CD4-positive, alpha-beta T cell treated with Interleukin-21 for 1 hour (primary cell): ENCODE measurements around the gene ARHGEF37.
"Not testable (repeated sequence)": the region's sequence is repeated elsewhere in the genome, so short reads cannot be mapped to it uniquely, and the experiment has no call there.

Experiments
- DNase-seq: peaks from one replicate; pipeline ENCODE4 v3.0.0-alpha.2; 2020

The ARHGEF37 gene

GRCh38 chr5:149652697-149653096 is 71.4 kb downstream of the ARHGEF37 start:
- DNase-seq, result no peak

DNA sequence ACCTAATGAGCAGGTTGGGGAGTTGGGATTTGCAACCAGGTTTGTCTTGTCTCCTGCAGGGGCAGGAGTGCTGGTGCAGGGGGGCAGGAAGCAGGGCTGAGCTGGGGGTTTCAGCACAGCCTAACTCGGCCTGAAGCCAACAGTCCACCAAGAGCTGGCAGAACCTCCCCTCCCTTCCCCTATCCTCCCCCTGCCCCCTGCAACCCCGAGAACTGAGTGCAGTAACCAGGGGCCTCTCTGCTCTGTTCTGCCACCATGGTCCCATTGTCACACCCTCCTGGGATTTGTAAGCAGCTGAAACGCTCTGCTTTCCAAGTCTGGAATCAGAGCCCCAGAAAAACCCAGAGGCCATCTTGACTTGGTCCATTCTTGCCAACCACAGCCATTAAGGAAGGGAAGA is 72.9 kb downstream of the ARHGEF37 start:
- no peak for DNase-seq

GRCh38 chr5:149654883-149655505 is 73.7 kb downstream of the ARHGEF37 start:
- DNase-seq, result no peak

- no peak for DNase-seq
Observed at GRCh38 chr5:149656576-149657182, 75.4 kb downstream of the ARHGEF37 start.

DNA sequence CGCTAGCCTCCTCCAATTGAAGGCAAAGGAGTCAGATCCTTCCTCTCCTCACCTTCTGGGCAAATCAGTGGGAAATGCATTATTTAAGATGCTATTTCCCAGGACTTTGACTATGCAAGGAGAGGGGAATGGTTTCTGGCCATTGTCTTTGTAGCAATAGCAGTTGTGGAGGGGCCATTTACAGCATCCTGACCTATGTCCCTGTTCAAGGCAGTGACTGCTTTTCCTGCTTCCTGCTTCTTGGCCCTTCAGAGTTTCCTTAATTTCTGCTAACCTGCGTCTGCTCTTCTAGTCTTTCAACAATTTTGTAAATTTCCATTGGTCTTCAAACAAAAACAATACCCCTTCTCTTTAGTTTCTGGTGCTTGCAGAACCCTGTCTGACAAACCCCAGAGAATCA is 76.0 kb downstream of the ARHGEF37 start:
- no peak for DNase-seq

GRCh38 chr5:149658299-149658698 is 77.0 kb downstream of the ARHGEF37 start:
- no peak for DNase-seq

GRCh38 chr5:149664083-149664482 is 82.8 kb downstream of the ARHGEF37 start:
- DNase-seq, result no peak

DNA sequence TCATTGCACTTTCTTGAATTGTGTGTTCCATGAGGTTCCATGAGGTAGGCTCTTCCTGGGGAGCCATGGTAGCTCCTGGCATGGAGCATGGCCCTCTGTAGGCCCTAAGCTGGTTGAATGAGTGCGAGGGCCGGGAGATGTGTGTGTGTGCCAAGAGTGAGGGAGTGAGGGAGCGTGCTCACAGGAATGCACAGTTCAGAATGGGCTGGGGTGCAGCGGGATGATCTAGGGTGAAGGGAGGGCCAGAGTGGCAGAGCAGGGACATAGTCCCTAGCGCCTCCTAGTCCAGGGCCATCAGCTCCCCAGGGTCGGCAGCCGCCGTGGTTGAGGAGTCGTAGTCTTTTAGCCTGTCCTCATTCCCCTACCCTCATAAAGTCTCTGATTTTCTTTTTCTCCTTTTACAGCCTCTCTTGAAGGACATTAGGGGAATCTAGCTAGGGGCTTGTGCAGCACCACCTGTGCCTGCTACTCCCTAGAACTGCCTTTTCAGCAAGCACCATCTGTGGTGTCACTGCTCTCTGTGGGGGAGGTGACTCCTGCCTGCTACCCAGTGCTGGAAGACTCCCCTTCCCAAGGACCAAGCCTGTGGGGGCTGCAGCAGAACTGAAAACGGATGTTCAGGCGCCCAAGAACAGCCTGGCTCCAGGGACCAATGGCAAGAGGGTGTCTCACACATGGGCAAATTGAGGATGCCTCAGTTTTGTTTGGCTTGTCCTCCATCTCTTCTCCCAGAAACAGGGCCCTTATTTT is 83.5 kb downstream of the ARHGEF37 start:
- DNase-seq, result no peak

GRCh38 chr5:149665416-149666175 is 84.3 kb downstream of the ARHGEF37 start:
- no peak for DNase-seq

DNA sequence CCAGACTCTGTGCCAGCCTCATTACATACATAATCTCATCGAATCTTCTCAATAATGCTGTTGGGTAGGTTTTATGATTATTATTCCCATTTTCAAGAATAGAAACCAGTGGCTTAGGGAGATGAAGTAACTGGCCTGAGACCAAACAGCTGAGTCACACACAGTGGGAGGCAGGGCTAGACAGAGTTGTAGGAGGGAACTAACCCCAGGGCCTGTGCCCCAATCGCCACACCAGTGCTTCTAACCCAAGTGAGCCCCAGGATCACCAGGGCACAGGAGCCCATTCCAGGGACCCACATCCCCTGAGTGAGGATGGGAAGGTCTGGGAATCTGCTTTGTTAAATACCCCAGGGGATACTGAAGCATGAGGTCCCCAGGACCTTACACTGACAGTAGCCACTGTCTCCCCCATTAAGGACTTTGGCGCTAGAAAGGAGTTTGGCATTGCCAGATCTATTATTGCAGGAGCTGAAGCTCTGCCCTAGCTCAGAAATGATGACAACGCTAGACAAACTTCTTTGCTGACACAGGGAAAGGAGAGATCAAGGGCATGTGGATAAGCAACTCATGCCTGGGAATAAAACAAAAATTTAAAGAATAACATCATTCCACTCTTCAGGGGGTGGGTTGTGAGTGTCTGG is 85.0 kb downstream of the ARHGEF37 start:
- no peak for DNase-seq

GRCh38 chr5:149667084-149667828 is 86.0 kb downstream of the ARHGEF37 start:
- DNase-seq, result peak; percentile 32

DNA sequence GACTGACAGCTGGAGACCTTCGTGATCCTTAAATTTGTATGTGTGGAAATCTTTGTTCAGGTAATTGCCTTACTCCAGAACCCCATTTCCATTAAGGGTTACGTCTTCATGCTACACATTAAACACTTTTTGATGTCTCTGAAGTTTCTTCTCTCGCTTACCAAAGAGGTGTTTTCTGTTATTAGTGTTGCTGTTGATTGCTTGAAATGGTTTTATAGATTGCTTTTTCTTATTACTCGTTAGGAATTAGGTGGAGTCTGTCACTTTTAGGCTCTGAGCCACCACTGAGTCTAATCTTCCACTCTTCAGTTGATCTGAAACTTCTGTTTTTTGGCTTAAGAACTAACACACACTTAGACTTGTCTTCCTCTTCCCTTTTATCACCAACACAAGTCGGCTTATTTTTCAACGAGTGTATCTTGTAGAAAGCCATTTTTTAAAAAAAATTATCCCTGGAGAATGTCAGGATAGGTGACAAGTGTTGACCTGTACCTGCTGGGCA is 86.6 kb downstream of the ARHGEF37 start:
- no peak for DNase-seq

DNA sequence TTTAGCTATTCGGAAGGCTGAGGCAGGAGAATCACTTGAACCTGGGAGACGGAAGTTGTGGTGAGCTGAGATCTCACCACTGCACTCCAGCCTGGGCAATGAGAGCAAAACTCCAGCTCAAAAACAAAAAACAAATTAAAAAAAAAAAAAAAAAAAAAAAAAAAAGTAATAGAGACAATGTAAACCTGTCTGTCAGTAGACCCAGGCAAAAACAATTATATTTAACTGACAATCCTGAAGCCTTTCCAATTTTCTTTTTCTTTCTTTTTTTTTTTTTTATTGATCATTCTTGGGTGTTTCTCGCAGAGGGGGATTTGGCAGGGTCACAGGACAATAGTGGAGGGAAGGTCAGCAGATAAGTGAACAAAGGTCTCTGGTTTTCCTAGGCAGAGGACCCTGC is 88.0 kb downstream of the ARHGEF37 start:
- DNase-seq, result not testable (repeated sequence)

- no peak for DNase-seq
Observed at GRCh38 chr5:149671544-149671943, 90.2 kb downstream of the ARHGEF37 start.

- DNase-seq, result no peak
Observed at GRCh38 chr5:149672701-149673476, 91.6 kb downstream of the ARHGEF37 start.

GRCh38 chr5:149674686-149675085 is 93.4 kb downstream of the ARHGEF37 start:
- no peak for DNase-seq

DNA sequence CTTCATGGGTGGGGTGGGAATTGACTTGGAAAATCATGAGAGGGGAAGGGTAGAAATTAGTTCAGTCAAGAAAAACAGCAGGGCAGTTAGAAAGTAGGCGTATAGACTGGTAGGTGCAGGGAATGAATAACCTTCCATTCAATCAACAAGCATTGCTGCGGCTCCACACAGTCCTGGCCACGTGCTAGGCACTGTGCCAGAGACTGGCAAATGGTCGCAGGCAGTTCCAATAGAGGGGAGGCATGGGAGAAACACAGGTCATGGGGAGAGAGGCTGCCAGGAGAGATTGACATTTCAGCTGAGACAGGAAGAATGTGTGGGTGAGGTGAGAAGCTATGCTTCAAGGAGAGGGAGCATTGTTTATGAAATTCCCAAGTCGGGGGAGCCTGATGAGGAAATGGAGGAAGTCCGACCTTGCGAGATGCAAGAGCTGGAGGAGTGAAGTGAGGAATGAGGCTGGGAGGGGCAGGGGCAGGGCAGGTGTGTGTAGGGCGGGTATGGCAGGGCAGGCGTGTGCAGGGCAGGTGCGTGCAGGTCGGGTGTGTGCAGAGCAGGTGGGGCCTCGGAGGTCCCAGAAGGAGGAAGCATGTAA is 94.4 kb downstream of the ARHGEF37 start:
- no peak for DNase-seq

DNA sequence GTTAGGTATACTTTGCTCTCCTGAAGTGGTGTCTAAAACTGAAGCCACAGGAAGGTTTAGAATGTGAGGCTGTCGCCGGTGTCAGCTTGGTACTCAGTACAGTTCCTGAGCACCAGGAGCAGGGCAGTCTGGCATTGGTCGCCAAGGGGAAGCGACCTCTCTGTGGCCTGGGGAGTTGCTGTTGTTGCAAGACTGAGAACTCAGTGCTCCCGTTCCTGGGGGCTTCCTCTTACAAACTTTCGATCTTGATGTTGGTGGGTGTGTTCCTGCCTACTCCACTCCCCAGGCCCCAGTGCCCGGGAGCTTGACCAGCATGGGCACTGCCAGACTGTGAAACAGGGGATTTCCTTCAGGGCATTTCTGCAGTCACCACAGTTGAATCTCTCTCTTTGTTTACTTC is 96.4 kb downstream of the ARHGEF37 start:
- DNase-seq, result peak; percentile 19

- DNase-seq, result no peak
Observed at GRCh38 chr5:149679876-149680809, 98.8 kb downstream of the ARHGEF37 start.

DNA sequence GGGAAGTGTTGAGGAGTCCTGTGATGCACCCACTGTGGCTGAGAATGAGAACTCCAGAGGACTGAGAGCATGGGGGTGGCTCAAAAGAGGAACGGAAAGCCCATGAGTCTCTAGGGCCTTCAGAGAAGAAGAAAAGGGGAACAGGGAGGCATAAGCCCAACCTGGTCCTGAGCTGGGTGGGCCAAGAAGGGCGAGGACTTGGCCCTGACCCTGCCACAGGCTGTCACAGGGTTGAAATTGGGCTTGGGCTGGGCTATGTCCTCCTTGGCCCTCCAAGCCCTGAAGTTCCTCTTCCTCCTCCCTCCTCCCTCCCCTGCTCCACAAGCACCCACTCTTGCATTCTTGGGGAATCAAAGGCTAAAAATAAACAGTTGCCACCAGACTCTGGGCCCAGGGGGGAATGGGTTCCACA is 99.5 kb downstream of the ARHGEF37 start:
- peak; percentile 24 for DNase-seq
